CD4-positive, alpha-beta T cell treated with Interleukin-2 at 100 ng/mL for 4 hours (primary cell): ENCODE measurements around the gene CDH13.
A peak's percentile ranks its signal among the peaks of the same experiment; 100 is the strongest.

Experiments
- DNase-seq: peaks from one replicate; pipeline ENCODE4 v3.0.0-alpha.2; 2020; ENCODE audit warnings: low spot score

The CDH13 gene

DNA sequence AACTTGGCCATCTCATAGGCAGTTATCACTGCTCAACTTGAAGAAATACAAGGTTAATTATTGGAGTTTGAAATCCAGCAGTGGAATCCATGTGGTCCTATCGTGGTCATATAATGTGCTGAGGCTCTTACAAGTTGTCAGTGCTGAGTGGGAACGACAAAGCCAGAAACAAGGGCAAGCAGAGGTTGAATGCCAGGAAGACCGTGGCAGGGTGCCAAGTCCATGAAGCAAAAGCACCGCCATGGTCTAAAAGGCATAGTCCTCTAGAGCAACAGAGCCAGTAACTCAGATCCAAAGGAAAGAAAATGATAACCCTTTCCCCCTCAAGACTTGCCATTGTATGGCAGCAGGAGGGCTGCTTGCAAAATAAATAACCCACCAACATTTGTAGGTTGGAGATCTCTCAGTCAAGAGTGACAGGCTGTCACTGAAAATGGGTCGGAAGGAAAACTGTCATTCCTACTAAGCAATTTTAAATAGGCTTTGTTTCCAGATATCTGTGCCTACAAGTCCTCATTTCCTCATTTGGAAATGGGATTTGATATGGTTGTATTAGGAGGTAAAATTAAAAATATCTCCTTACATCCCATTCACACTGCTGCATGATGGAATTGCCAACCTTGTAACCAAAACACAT lies 1144.7 kb downstream of the CDH13 start:
- DNase-seq, result no peak

DNA sequence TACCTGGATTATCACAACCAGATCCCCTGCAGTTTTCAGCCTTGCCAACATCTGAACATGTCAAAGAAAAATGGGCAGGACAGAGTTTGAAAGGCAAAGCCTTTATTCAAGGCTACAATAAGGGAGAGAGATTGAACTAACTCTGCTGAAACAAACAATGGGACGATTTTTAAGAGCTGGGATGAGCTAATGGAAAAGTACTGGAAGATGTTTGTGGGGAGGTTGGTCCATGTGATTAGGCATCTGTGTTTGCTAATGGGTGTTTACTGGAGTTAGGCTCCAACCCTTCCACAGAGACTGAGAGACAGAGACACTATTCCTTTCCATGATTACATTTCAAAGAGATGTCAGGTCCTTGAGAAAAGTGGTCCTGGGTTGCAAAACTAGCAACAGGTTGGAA lies 1146.0 kb downstream of the CDH13 start:
- no peak for DNase-seq

DNA sequence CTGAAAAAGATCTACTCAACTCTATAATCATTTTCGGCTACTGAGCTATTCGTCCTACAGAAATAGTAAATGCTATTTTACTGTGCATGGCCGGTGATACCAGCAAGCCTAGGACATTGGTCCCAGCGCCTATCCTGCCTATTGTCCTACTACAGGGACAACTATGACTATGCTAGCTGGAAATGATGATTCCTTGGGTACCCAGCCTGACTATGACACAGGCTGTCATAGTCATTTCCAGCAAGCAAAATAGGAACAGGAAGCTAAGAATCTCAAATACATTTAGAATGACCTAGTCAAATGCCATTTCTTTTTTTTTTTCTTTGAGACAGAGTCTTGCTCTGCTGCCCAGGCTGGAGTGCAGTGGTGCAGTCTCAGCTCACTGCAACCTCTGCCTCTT lies 1147.3 kb downstream of the CDH13 start:
- no peak for DNase-seq

DNA sequence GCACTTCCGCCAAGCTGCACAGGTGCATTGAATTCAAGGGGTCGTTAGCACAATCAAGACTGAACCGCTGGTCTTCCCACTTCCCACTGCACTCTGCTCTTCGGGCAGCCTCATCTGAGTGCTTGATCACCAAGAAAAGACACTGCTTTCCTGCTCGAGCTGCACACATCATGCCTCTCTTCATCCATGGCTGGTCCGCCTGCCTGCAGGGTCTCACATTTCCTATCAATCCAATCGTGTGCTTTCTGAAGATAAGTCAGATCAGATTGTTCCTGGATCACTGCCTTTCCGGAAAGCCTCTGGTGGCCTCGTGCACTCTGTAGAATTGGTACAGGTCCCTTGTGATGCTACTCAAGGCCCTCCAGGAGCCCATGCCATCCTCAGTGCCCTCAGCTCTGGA lies 1150.2 kb downstream of the CDH13 start:
- DNase-seq, result no peak

DNA sequence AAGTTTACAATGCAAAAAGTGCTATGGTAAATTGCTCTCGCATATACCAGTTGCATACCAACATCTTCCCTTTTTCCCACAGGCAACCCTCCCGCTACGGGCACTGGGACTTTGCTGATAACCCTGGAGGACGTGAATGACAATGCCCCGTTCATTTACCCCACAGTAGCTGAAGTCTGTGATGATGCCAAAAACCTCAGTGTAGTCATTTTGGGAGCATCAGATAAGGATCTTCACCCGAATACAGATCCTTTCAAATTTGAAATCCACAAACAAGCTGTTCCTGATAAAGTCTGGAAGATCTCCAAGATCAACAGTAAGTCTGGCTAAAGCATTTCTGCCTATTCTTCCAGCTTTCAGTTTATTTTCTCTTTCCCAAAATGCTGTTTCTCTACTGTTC lies 1153.1 kb downstream of the CDH13 start:
- no peak for DNase-seq

DNA sequence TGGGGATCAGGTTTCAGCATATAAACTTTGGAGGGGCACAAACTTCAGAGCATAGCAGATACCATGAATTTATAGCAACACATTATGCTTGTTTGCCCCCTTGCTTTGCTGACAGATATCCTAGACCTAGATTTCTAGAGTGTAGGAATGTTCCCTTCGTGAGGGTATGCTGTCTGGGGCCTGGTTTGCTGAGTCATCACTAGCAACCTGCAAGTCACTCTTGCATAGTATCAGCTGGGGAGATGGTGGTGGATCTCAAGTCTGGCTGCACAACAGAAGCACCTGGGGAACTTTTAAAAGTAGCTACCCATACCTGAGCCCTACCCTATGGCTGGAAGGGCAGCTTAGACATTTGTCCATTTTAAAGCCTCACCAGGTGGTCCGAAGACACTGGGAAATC lies 1158.7 kb downstream of the CDH13 start:
- no peak for DNase-seq

DNA sequence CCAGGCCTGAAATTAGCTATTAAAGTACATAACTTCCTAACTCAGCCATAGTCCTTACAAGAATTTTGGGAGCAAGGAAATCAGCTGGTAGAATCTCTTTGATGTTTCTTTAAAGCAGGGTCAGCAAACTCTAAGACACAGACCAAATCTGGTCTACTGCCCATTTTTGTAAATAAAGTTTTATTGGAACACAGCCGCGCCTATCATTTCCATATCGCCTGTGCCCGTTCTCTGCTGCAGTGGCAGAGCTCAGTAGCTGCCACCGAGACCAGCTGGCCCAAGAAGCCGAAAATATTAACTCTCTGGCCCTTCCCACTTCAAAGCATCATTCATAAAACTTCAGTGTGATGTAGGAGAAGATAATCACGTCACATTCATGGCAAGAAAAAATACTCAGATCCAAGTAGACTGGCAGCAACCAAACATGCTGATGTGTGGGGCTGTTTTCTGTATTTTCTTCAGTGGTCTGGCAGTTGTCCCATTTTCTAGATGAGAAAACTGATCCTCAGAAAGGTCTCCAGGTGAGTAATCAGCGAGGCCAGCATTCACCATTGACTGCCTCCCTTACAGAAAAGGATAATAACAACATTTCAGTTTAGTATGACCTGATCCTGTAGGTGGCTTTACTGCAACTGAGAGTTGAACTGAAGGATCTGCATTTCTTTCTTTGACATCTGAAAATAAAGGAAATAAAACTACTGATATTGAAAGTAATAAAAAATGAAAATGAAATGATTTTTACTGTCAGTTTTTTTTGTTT lies 1163.1 kb downstream of the CDH13 start:
- DNase-seq, result no peak

DNA sequence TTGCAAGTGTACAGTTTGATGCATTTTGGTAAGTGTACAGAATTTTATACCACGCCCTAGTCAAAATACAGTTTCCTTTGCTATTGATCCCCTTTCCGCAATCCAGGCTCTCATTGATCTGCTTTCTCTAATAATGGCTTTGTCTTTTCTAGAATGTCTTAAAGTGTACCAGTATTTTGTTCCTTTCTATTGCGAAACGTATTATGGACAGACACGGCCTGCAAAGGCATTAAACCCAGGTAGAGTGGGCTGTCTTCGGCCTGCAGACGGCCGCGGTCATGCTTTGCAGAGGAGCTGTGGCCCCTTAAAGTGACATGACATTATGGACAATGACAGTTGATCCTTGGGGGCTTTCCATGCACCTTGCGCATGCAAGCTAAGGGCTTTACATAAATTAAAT lies 1165.1 kb downstream of the CDH13 start:
- DNase-seq, result no peak

DNA sequence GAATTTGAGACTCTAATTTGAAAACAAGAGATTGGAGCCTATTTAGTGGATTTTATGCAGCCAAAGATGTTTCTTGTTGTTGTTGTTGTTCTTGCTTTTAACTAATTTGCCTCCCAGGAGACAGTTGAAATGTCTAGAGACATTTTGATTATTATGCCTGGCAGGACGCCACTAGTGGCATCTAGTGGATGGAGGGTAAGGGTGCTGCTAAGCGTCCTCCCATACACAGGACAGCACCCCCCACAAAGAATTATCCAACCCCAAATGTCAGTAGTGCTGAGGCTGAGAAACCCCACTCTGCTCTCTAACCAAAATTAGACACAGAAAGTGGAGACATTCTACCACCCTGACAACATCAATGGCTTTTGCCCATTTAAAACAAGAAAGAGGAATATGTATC lies 1165.6 kb downstream of the CDH13 start:
- no peak for DNase-seq

DNA sequence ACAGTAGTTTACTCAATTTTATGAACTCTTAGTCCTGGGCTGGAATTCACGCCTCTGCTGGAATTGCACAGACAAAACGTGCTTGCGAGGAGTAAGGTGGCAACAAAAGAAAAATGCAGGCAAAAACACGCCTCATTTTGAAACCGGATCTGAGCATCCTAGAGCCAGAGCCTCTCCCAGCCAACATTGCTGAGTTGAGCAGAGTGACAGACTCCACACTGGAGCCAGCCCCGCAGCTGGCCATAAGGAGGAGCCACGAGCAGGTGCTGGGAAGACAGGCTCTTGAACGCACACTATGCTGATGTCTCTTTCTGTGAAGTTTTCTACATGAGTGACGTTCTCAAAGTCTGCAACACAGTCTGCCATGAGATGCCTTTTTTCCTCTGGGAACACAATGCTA lies 1166.4 kb downstream of the CDH13 start:
- no peak for DNase-seq

DNA sequence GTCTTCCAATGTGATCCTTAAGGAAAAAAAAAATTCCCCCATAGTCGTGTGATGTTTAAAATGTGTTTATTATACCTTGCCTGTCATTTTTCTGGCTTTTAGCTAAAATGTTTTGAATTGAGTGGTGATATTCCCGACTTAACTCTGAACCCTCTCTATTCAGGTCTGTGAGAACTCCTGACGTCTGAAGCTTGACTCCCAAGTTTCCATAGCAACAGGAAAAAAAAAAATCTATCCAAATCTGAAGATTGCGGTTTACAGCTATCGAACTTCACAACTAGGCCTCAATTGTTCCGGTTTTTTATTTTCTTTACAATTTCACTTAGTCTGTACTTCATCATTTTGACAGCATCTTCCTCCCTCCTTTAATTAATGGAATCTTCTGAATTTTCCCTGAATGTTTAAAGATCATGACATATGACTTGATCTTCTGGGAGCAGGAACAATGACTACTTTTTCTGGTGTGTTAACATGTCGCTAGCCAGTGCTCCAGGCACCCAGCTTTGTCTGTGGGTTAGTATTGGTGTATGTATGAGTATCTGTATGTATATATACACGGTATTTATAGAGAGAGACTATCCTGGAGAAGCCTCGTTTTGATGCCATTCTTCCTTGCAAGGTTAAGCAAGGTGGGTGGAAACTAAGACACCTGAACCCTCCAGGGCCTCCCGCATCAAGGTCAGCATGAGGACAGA lies 1168.2 kb downstream of the CDH13 start:
- no peak for DNase-seq

DNA sequence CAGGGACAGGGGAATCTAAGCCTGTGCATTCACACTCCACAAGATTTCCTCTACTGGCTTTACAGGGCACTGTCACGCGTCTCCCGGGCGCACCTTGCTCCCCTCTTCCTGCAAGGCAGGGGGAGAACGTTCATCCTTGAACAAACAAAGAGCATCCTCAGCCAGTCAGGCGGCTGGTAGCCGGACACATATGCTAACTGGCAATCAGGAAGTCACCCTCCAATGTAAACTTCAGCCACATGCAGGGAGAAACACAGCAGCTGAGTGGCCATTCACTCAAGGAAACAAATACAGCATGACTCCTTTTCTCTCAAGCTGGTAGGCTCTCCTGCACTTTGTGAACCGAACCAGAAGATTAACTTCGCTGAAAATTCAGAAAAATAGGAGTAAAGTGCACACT lies 1170.2 kb downstream of the CDH13 start:
- no peak for DNase-seq

DNA sequence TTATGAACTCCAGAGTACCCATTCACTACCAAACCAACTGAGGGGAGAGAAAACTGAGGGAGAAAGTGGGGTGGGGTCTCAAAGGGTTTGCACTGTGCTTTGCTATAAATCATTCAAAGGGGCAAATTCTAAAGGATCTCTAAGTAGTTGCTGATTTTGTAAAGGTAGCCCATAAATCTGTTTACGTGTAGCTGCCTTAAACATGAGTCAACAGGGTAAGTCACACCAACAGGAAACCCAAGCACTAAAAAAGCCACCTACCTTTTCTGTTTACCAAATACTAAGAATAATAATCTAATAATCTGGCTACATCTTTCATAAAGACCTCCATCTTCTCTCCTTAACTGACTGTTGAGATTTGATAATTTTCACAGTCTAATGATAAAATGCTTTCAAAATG lies 1172.6 kb downstream of the CDH13 start:
- no peak for DNase-seq

DNA sequence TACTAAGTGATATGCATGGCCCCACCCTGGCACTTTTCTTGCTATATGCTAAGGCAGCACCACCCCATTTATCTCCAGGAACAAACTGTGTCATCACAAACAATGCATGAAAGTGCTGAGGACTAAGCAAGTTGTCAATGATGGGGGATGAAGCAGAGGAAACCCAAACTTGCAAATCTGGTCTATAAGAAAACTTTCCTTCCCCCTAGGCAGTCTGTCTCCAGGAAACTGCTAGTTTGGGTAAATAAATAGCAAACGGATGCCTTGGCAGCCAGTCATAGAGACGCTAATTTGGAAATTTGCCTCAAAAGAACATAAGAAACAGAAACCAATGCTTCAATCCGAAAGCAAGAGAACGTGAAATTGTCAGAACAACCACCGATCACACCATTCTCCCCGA lies 1175.4 kb downstream of the CDH13 start:
- DNase-seq, result peak; percentile 0

DNA sequence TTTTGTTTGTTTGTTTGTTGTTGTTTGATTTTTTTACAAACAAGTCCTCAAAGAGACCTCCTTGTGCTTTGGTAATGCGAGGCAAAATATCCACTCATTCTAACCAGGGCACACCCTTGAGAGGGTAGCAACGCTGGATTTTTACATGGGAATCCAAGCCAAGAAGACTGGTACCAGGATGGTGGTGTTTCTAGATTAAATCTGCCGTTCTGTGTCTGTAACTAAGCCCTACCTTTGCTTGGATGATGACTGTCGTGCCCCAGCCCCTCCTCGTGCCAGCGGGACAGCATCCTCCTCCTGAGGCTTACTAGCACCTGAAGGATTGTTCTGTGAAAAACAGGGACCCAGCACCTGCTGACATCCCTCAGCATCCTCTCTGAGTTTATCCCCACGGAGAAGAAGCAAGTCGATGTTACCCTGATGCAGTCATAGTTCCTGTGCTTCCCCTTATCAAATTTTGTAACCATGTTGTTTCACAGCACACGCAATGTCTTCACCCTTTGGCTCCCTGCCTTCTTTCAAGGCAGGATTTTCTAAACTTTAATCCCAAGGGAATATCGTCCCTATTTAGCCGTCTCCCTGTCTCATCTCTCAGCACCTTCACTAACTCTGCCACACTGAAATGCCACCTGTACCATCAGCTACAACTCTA lies 1175.9 kb downstream of the CDH13 start:
- no peak for DNase-seq

DNA sequence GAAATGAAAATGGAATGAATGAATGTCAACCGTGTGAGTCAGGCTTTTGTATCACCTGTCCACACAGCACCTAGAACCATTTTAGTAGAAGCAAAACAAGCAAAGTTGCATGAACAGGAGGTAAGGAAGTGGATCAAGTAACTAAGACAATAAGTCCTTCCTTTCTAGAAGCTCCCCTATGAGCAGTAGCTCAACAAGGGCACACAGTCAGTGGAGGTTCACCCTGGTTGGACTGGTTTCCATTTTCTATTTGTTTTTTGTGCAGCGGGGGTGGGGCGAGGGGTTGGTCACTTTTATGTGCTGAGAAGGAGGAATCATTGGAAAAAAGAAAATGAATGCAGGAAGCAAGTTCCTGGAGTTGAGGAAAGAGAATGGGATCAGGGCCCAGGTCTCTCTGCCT lies 1177.0 kb downstream of the CDH13 start:
- DNase-seq, result no peak

DNA sequence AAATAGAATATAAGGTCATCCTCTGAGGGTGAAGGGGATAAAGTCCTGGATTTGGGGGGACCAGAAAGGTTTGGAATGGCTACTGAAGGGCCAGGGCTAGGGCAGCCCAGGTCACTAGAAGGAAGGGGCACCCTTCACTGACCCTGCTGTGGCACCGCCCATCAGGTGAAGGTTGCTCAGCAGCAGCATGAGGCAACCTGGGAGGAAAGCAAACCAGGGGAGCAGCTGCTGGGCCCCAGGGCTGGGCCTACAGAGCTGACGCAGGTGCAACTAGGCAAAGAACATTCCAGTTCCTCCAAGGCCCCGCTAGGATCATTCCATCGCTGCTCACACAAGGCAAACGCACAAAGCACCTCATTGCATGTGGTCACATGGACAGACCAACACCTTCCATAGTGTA lies 1177.6 kb downstream of the CDH13 start:
- no peak for DNase-seq

DNA sequence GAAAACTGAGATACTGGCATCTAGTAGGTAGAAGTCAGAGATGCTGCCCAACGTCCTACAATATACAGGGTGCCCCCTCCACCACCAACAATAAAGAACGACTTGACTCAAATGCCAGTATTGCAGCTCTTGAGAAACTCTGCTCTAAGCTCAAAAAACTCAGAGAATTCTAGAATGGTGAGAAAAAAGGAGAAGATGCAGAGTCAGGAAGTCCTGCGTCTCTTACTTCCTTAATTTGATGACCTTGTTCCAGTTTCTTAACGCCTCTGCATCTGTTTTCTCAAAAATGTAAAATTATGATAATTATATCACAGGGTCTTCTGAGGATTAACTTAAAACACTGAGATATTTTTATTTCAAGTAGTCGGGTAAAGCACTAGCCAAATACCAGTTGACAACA lies 1179.3 kb downstream of the CDH13 start:
- no peak for DNase-seq

DNA sequence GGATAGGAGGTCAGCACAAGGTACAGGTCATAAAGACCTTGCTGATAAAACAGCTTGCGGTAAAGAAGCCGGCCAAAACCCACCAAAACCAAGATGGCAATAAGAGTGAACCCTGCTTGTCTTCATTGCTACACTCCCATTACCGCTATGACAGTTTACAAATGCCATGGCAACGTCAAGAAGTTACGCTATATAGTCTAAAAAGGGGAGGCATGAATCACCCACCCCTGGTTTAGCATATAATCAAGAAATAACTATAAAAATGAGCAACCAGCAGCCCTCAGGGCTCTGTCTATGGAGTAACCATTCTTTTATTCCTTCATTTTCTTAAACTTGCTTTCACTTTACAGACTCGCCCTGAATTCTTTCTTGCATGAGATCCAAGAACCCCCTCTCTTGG lies 1180.0 kb downstream of the CDH13 start:
- no peak for DNase-seq

DNA sequence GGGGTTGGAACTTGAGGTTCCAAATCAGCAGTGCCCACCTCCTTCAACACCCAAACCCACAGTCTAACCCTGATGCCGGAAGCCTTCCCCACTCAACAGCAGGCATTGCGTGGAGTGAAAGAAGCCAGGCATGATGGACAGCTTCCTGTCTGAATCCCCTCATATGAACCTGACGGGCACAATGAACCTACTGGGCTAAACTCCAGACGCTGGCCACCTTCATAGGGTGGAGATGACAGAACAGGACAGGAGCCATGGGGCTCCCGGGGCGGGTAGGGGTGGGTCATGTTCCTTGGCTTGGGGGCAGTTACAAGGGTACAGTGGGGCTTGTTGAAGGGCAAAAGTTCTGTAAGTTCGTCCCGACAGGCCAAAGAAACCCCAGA lies 1180.5 kb downstream of the CDH13 start:
- DNase-seq, result no peak

DNA sequence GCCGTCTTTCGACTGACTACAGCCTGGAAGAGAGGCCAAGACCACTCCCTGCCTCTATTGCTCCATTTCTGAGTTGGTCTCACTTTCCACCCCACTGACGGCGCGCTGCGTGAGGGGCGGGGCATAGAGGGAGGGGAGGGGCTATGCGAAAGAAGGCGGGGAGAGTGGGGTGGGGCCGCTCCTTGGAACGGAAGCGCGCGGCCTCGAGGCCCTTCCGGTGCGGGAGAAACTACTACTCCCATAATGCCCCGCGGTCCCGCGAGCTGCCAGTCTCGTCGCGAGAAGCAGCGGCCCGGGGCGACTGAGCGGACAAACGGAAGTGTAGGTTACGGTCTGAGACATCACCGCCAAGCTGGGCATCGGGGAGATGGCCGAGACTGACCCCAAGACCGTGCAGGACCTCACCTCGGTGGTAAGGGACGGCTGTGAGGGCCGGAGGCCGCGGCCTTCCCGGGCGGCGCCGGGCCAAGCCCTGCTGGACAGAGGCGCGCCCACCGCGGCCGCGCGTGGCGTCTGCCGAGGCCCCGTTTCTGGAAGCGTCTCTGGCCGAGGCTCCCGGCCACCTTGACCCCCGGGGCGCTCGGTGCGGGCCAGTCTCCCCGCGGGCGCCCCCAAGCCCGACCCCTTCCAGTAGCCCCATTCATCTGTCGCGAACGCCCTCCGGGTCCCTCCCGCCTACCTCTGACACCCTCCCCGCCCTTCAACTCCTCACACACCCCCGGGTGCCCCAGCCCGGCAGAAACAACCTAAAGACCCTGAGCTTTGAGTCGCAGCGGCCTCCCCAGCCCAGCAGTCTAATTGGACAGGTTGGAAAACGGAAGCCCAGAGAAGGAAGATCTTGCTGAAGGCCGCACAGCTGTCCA lies 1181.2 kb downstream of the CDH13 start, which contains the start of gene HSBP1:
HSBP1 (plus strand) TSS at position 269 of the 863 bp plus-strand sequence; CDS start at position 368, 99 bp downstream.
- DNase-seq, result peak; percentile 95

DNA sequence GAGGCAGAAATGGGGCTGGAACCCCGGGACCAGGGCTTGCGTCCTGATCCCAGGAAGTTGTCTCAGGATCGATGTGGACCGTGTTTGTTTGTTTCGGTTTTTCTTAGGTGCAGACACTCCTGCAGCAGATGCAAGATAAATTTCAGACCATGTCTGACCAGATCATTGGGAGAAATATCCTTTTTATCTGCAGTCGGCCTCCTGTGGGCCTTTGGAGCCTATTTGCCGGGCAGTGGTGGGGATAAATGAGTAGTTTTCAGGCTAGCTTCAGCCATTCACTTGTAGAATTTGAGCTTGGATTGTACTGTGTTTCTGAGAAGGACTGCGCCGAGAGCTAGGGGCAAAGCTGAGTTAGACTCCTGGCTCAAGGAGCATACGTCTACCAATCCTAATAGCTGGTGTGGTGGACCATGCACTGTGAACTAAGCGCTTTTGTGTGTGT lies 1181.8 kb downstream of the CDH13 start:
- no peak for DNase-seq
